Heart left ventricle (tissue), 16 donors: ENCODE measurements around the gene MORC3. TPM values are rescaled to one million over a fixed set of nuclear protein-coding genes. Genes with fewer than 3 reads are reported as not detected.

ENCODE experiments used
- ATAC-seq, 4 donors: fragments of 200-7000 bp; cut with Tn5 transposase; one replicate each; pipeline ENCODE4 v1.9.1; 2020 to 2022; ENCODE audit warnings: moderate library complexity in 4 of 4, mild to moderate bottlenecking in 3 of 4, moderate number of reproducible peaks in 1 of 4
- DNase-seq, 5 donors: peaks; one replicate each; pipeline ENCODE4 v3.0.0-alpha.2; 2020
- H3K27ac ChIP-seq, 12 donors: fragments of 200-600 bp; sonication (generic) in 4 of 12; one replicate each; pipeline versions ENCODE4 v1.5.0 to v1.8.0; 2016 to 2022; ENCODE audit warnings: mild to moderate bottlenecking in 2 of 12
- H3K27me3 ChIP-seq, 9 donors: fragments of 200-600 bp; sonication (generic) in 2 of 9; one replicate each; pipeline versions ENCODE4 v1.5.1 to v1.8.0; 2016 to 2022; ENCODE audit warnings: mild to moderate bottlenecking in 3 of 9
- H3K36me3 ChIP-seq, 9 donors: fragments of 200-600 bp; sonication (generic) in 2 of 9; one replicate each; pipeline versions ENCODE4 v1.5.0 to v1.8.0; 2018 to 2022; ENCODE audit warnings: mild to moderate bottlenecking in 2 of 9
- H3K4me1 ChIP-seq, 12 donors: fragments of 200-600 bp; sonication (generic) in 4 of 12; one replicate each; pipeline versions ENCODE4 v1.5.0 to v1.8.0; 2016 to 2022; ENCODE audit warnings: mild to moderate bottlenecking in 3 of 12
- H3K4me3 ChIP-seq, 12 donors: fragments of 200-600 bp; sonication (generic) in 4 of 12; one replicate each; pipeline versions ENCODE4 v1.5.0 to v1.8.0; 2017 to 2022; ENCODE audit warnings: mild to moderate bottlenecking in 9 of 12, moderate library complexity in 4 of 12
- H3K9me3 ChIP-seq, 12 donors: fragments of 200-600 bp; sonication (generic) in 4 of 12; one replicate each; pipeline versions ENCODE4 v1.5.0 to v1.8.0; 2016 to 2022; ENCODE audit warnings: mild to moderate bottlenecking in 1 of 12
- CTCF ChIP-seq, 12 donors: fragments of 200-600 bp; sonication (generic) in 4 of 12; IDR thresholded peaks; one replicate each; pipeline versions ENCODE4 v1.5.0 to v1.8.0; 2018 to 2022; ENCODE audit warnings: antibody characterized with exemption in 12 of 12, mild to moderate bottlenecking in 5 of 12
- POLR2A ChIP-seq, 2 donors: fragments of 450-650 bp; IDR thresholded peaks; one replicate each; pipeline ENCODE4 v1.6.1; 2017; ENCODE audit warnings: antibody characterized with exemption in 2 of 2, mild to moderate bottlenecking in 2 of 2, moderate library complexity in 2 of 2
- WGBS, 4 donors: extraction: QIAGEN DNeasy Blood & Tissue Kit in 2 of 4; methylation state at CpG; one replicate each; pipeline versions ENCODE4 v1.1.5 to v1.1.7; 2013 to 2018; 5-methylcytosine and 5-hydroxymethylcytosine counted together
- intact Hi-C, 10 donors: fragments of 100-400 bp; cut with DNase I; formaldehyde crosslinking; loops; one replicate each; pipeline versions ENCODE4 v1.11.1 to v1.14.2; 2022
- polyA plus RNA-seq, 2 donors: library from polyadenylated mRNA; stranded (reverse); fragments of 200-250 nt; gene quantifications; one replicate each; pipeline ENCODE4 v1.2.3, GENCODE V29; 2013
- total RNA-seq, 9 donors: library from RNA; depleted of rRNA in 2 of 9; stranded (reverse); fragments of >200 nt in 2 of 9; fragmentation: NEBNext Ultra II Directional in 3 of 9; extraction: Animal tissue kit (Norgen Biotek cat#: 25700) in 3 of 9; gene quantifications; one replicate each; pipeline versions ENCODE4 v1.1.0 to v1.2.4, GENCODE V29; 2016 to 2023
- donor health status: ischemic (EF 13 %, LVEDD 7.1; RV severe dilation, severe dysfunction).
- donor health status: healthy with polysubstance abuse.
- donor health status: DM: no; HTN: yes; CAD: no.
- donor health status: DM: no; HTN: no; CAD: no.
- donor health status: ischemic (EF 25% LVEDD 6.9; RV normal size, moderate dysfunction).
- donor health status: ischemic (EF 25% LVEDD 5.7; RV mildly dilated, moderate dysfunction).
- donor health status: healthy.
- donor health status: DM: yes; HTN: yes; CAD: no.
- donor health status: ischemic (EF 35%, LVEDD 5.7; RV mildly dilated, moderate dysfunction).
- donor health status: nonischemic (EF 11% LVEDD 7.7; RV severe dilation, severe dysfunction).
- donor health status: DM: yes; HTN: yes; CAD: no.
- donor health status: PGD.
- donor health status: ischemic (EF 29% LVEDD 5.4; RV normal size, mild dysfunction).
- donor health status: nonischemic (EF 23%, LVEDD 6.1; RV moderate dilation, normal function).

Gene MORC3
- total and polyA plus RNA-seq, 11 donors: 9.0 to 21.3 (median 17.3) TPM

DNA sequence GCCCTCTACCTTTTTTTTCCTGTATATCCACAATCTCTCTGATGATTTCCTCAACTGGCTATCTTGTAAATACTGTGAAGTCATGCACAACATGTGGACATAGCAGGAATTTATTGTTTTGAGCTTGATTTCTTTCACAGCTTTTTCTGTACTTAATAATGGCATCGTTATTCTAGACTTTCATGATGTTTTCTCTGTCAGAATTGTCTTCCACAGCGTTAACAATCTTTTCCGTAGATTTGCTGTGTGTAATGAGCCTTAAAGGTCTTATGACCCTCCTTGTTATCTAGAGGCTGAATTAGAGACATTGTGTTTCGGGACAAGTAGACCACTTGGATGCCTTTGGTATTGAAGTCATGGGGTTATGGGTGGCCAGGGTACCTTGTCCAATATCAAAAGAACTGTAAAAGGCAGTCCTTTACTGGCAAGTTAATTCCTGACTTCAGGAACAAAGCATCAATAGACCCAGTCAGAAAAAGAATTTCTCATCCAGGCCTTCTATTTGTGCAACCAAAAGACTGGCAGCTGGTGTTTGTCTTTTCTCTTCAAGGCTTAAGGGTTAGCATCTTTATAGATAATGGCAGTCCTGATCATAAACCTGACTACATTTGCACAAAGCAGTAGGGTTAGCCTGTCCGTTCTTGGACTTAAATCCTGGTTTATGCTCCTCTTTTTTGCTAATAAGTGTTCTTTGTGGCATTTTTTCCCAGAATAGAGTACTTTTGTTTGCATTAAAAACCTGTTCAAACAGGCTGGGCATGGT is 35.1 kb downstream of the MORC3 start:
- WGBS, 4 donors: 78 to 91% (median 83%) methylated on average over 5 of the region's 5 CpGs
- peaks cover 0 to 1% (median 0%) of the 10 kb centered on the region in 12 donors for H3K4me1 ChIP-seq
- TF ChIP-seq CTCF (IDR thresholded peaks at IDR 0.05) (no peak), POLR2A (IDR thresholded peaks at IDR 0.05) (no peak)
- H3K36me3 ChIP-seq: peaks cover 0 to 100% (median 87%) of the 10 kb centered on the region in 9 donors
- H3K27me3 ChIP-seq: no peaks in the 10 kb centered on the region
- ATAC-seq (no peak), DNase-seq (no peak)
- no peak overlapping the region for H3K4me3 ChIP-seq
- no peaks in the 10 kb centered on the region for H3K9me3 ChIP-seq
- H3K27ac ChIP-seq: no peak overlapping the region
- intact Hi-C loops: no loop called here

- 77 to 81% (median 78%) methylated on average over 2 of the region's 2 CpGs for WGBS, 4 donors
- peaks cover 0 to 100% (median 89%) of the 10 kb centered on the region in 9 donors for H3K36me3 ChIP-seq
- H3K27ac ChIP-seq: no peak overlapping the region
- no peak for TF ChIP-seq CTCF (IDR thresholded peaks at IDR 0.05)
- TF ChIP-seq POLR2A (IDR thresholded peaks at IDR 0.05): no peak
- H3K9me3 ChIP-seq: no peaks in the 10 kb centered on the region
- no peak overlapping the region for H3K4me3 ChIP-seq
- intact Hi-C loops: no loop called here
- no peaks in the 10 kb centered on the region for H3K4me1 ChIP-seq
- DNase-seq (no peak), ATAC-seq (no peak)
- H3K27me3 ChIP-seq: no peaks in the 10 kb centered on the region
Observed at GRCh38 chr21:36355868-36356267, 35.9 kb downstream of the MORC3 start.

DNA sequence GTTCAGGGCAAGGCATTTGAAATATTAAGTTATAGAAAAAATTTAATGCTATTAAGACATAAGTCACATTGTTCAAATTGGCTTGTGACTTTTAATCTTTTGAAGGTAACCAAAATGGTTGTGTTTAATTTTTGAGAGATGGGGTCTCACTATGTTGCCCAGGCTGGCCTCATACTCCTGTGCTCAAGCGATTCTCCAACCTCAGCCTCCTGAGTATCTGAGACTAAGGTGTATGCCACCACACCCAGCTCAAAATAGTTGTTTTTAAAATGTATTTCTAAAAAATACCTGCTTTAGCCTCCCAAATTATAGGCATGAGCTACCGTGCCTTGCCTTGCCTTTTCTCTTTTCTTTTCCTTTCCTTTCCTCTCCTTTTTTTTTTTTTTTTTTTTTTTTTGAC is 39.2 kb downstream of the MORC3 start:
- H3K9me3 ChIP-seq: no peaks in the 10 kb centered on the region
- H3K4me1 ChIP-seq: no peaks in the 10 kb centered on the region
- peaks cover 0 to 100% (median 99%) of the 10 kb centered on the region in 9 donors for H3K36me3 ChIP-seq
- no peak for TF ChIP-seq CTCF (IDR thresholded peaks at IDR 0.05)
- TF ChIP-seq POLR2A (IDR thresholded peaks at IDR 0.05): no peak
- ATAC-seq (no peak), DNase-seq (no peak)
- H3K27me3 ChIP-seq: no peaks in the 10 kb centered on the region
- H3K27ac ChIP-seq: no peak overlapping the region
- intact Hi-C loops: no loop called here
- no peak overlapping the region for H3K4me3 ChIP-seq
- WGBS, 4 donors: 95 to 97% (median 96%) methylated on average over 2 of the region's 2 CpGs

DNA sequence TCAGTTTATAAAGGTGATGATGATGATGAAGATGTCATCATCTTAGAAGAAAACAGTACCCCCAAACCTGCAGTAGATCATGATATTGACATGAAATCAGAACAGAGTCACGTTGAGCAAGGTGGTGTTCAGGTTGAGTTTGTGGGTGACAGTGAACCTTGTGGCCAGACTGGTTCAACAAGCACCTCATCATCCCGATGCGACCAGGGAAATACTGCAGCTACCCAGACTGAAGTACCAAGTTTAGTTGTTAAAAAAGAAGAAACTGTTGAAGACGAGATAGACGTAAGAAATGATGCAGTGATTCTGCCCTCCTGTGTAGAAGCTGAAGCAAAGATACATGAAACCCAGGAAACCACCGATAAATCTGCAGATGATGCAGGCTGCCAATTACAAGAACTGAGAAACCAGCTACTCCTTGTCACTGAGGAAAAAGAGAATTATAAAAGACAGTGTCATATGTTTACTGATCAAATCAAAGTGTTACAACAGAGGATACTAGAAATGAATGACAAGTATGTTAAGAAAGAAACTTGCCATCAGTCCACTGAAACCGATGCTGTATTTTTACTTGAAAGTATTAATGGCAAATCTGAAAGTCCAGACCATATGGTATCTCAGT is 49.2 kb downstream of the MORC3 start:
- WGBS, 4 donors: 92 to 95% (median 94%) methylated on average over 7 of the region's 7 CpGs
- Histone ChIP-seq H3K36me3 (peaks cover 0 to 100% (median 100%) of the 10 kb centered on the region in 9 donors), H3K27me3 (no peaks in the 10 kb centered on the region), H3K27ac (no peak overlapping the region), H3K9me3 (no peaks in the 10 kb centered on the region), H3K4me1 (no peaks in the 10 kb centered on the region), H3K4me3 (no peak overlapping the region)
- intact Hi-C loops: no loop called here
- DNase-seq (no peak), ATAC-seq (no peak)
- no peak for TF ChIP-seq CTCF (IDR thresholded peaks at IDR 0.05)
- TF ChIP-seq POLR2A (IDR thresholded peaks at IDR 0.05): no peak
